Activated naive CD8-positive, alpha-beta T cell treated with anti-CD3 and anti-CD28 coated beads, Interleukin-2, amount 50 U/mL, for 16 hours (primary cell): ENCODE measurements around the gene POU6F1.
"Not testable (repeated sequence)": the region's sequence is repeated elsewhere in the genome, so short reads cannot be mapped to it uniquely, and the experiment has no call there.

Experiments used
- DNase-seq: peaks from one replicate; pipeline ENCODE4 v3.0.0-alpha.2; 2020; ENCODE audit warnings: low read depth, low spot score

The POU6F1 gene

DNA sequence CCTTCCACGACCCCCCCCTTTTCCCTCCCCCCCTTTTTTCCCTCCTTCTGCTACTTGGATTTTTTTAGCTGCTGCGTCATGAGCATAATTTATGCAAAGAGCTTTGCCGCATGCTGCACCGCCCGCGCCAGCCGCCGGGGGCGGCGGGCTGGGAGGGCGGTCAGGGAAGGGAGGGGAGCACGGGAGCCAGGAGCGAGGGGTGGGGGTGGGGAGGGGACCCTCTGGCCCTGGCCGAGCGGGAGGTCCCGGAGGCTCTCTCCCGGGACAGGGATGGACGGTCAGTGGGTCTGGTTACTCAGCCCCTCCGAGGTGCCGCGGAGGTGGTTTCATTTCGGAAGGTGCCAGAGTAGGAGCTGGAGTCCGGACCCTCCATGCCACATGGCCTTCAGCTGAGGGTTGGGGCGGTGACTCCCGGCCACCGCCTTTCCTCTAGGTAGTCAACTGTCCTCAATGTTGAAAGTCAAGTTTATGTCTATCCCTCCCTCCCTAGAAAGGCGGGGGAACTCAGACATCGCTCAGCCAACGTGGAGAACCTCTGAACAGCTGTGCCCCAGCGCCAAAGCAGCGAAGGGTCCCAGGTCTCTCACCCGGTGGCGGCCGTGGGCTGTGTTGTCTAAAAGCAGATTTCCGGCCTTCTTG, at the start of gene POU6F1:
POU6F1 (minus strand) TSS at position 95 of the 639 bp plus-strand sequence. CDS start 11,226 bp downstream, outside the sequence.
- no peak for DNase-seq

DNA sequence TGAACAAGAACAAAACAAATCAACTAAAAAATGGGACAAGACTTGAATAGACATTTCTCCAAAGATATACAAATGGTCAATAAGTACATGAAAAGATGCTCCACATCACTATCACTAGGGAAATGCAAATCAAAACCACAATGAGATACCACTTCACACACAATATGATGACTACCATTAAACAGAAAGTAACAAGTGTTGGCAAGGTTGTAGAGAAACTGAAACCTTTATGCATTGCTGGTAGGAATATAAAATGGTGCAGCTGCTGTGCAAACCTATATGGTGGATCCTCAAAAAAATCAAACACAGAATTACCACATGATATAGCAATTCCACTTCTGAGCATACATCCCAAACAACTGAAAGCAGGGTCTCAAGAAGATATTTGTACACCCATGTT, 47.2 kb upstream of the POU6F1 start:
- DNase-seq = no peak

DNA sequence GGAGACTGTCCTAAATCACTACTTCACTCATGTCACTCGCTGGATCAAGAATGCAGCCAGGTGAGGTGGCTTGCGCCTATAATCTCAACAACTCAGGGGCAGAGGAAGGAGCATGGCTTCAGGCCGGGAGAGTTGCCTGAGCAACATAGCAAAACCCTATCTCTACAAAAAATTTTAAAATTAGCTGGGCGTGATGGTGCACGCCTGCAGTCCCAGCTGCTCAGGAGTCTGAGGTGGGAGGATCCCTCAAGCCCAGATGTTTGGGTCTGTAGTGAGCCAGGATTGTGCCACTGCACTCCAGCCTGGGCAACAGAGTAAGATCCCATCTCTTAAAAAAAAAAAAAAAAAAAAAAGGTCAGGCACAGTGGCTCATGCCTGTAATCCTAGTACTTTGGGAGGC, 46.4 kb upstream of the POU6F1 start:
- no peak for DNase-seq

- no peak for DNase-seq
Observed at GRCh38 chr12:51263341-51263740, 45.5 kb upstream of the POU6F1 start.

- DNase-seq = no peak
Observed at GRCh38 chr12:51262758-51263177, 44.9 kb upstream of the POU6F1 start.

- not testable (repeated sequence) for DNase-seq
Observed at GRCh38 chr12:51259600-51259999, 41.7 kb upstream of the POU6F1 start.

- DNase-seq = no peak
Observed at GRCh38 chr12:51254536-51254935, 36.7 kb upstream of the POU6F1 start.

DNA sequence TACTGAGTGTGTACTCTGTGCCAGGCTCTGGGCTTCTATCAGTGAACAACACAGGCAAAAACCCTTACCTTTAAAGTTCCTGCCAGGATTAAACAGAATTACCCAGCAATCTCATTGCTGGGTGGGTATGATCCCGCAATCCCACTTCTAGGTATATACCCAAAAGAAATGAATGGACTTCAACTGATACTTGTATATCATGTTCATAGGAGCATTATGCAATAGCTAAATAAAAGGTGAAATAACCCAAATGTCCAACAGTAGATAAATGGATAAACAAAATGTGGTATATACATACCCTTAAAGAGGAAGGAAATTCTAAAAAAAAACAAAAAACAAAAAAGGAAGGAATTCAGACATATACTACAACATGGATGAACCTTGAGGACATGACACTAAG, 35.4 kb upstream of the POU6F1 start:
- DNase-seq = no peak

- no peak for DNase-seq
Observed at GRCh38 chr12:51247523-51248206, 29.8 kb upstream of the POU6F1 start.

DNA sequence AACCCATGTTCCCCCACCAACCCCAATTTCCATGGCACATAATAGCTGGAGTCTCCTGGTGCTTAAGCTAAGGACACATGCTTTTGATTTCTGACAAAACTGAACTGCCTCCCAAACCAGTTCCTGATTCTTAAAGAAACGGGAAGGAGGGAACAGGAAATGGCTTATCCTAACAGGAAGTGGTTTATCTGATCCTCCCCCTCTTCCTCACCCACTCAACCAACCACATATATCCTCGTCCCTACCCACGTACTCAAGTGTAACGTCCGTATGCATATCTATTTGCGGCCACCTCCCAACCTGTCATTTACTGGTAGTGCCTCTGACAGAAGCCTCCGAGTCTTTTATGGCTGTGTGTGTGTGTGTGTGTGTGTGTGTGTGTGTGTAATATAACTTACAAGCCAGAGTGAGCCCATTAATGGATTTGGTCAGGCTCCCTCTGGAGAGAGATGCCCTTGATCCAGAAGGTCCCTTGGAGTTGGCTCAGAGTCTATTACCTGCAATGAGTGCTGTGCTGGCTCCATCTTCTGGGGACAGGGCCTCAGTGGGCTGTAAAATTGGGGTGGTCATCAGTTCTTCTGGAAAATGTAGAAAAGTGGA, 28.5 kb upstream of the POU6F1 start:
- no peak for DNase-seq

DNA sequence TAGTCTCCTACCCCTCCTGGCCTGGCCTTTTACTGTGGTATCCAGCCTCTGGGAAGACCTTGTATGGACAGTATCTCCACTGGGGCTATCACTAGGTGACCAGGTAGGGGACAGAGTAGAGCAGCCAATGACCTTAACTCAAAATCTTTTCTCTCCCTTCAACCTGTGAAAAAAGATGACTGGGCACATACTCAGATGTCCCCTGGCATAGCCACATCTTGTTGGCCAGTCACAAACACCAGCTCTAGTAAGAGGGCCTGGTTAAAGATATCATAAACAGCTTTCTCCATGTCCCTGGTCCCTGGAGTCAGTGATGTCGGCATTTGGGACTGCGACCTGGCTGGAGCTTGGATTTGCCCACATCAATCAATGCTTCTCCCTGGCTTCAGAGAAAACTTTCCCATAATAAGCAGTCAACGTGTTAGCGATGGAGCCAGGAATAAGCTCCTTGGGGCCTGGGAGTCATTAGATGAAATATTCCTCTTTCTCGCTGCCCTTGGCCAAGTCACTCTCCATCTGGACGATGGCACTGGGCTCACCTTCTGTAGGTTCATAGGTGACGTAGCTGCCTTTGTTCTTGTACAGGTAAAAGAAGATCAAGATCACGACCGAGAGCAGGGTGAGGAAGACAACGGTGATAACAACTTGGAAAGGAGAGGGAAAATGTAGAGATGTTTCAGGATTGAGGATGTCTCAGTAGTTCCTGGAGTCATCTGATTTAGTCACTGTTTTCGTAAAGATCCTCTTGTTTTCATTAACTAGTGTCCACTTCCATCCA, 27.8 kb upstream of the POU6F1 start:
- DNase-seq = no peak

GRCh38 chr12:51244269-51244668, 26.4 kb upstream of the POU6F1 start:
- no peak for DNase-seq

DNA sequence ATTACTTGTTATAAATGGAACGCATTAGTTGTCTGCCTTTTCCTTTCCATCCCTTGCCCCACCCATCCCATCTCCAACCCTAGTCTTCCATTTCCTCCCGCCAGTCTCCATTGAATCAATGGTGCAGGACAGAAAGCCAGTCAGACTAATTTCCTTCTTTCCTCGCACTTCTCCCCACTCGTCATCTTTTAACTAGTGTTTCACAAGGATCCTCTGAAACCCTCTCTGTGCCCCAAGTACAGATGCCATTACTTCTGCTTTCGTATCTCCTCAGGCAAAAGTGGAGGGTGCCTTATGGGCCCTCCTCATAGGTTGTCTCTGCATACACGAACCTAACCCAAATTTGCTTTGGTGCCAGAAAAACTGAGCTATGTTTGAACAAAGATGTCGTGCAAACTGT, 25.0 kb upstream of the POU6F1 start:
- DNase-seq = no peak

DNA sequence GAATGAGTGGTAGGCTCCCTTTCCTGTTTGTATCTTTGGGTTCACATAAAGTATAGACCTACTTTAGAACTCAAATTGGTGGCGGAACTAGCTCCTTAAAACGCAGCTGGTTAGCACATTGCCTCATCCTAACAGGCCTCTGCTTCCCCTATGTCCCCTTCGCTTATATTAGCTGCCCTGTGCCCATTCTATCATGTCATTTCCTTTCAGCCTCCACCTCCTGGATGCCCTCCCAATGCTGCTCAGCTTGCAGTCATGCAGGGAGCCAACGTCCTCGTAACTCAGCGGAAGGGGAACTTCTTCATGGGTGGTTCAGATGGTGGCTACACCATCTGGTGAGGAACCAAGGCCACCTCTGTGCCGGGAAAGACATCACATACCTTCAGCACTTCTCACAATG, 24.3 kb upstream of the POU6F1 start:
- no peak for DNase-seq

- DNase-seq = no peak
Observed at GRCh38 chr12:51240971-51241370, 23.1 kb upstream of the POU6F1 start.

GRCh38 chr12:51238510-51239334, 20.9 kb upstream of the POU6F1 start, which contains the start of gene DAZAP2:
Gene DAZAP2, plus strand, starts transcription at chr12:51238826. Its CDS starts 82 bp downstream, at chr12:51238908.
- peak; percentile 84 for DNase-seq

DNA sequence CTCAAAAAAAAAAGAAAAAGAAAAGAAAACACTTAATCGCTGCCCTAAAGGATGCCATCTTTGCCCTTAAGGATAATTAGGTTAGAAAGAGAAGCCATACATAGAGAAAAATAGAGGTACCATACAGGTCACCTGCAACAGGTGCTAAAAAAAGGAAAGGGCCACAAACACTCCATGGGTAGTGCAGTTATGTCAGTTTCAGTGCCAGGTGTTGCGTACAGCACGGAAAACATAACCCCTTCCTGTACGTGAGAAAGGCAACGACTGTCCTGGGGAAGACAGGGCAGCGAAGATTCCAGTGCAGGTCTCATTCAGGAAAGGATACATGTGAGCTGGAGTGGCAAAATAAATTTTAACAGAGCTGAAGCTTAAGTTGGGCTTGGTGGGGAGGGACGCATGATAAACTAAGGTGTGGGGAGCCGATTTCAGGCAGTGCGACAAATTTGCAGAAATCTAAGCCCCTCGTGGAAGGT, 20.2 kb upstream of the POU6F1 start:
- DNase-seq = no peak

DNA sequence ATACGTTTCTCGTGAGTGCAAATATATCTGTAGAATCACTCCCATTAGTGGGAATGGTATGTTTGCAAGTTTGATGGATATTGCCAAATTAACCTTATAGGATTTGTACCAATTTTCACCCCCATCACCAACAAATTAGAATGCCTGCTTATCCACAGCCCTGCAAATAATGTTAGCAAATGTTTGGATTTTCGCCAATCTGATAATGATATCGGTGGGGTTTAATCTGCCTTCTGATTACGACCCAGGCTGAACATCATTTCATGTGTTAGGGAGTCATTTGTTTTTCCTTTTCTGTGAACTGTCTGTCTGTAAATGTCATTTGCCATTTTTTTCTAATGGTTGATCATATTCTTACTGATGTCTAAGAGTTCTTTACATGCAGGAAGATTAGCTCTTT, 16.7 kb upstream of the POU6F1 start:
- no peak for DNase-seq

- no peak for DNase-seq
Observed at GRCh38 chr12:51232642-51233041, 14.8 kb upstream of the POU6F1 start.

- no peak for DNase-seq
Observed at GRCh38 chr12:51229116-51229809, 11.4 kb upstream of the POU6F1 start.

DNA sequence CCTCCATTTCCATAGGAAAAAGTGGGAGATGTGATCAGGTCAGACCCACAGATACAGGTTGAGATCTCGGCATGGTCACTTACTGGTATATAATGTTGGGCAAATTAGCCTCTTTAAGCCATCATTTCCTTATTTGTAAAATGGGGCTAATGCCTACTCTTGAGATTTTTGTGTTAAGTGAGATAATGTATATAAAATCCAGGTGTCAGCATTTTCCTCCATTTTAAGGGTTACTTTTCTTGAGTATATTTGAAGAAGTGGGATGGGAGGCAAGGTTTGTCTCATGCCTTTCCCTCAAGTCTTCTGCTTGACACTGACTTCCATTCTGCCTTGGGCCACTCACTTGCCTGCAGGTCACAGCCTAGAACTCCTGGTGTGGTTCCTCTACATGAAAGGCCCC, 10.1 kb upstream of the POU6F1 start:
- no peak for DNase-seq
